Ovary (tissue), 3 donors: ENCODE data around the gene DNMBP.

Source experiments
- CTCF ChIP-seq, 3 donors: fragments of 450-650 bp in 2 of 3; fragments of 200-600 bp in 1 of 3; IDR thresholded peaks; one replicate each; pipeline versions ENCODE4 v1.5.1 to v1.8.0; 2016 to 2022; ENCODE audit warnings: antibody characterized with exemption in 3 of 3, mild to moderate bottlenecking in 1 of 3
- EP300 ChIP-seq: sonication (generic); formaldehyde crosslinking; IDR thresholded peaks from one replicate; pipeline ENCODE4 v1.6.1; 2017; ENCODE audit warnings: antibody characterized with exemption
- POLR2A ChIP-seq: fragments of 450-650 bp; IDR thresholded peaks from one replicate; pipeline ENCODE4 v1.6.1; 2017; ENCODE audit warnings: antibody characterized with exemption, mild to moderate bottlenecking, moderate library complexity
- donor health status: DM: no; HTN: no; CAD: no.

GRCh38 chr10:99973190-99973589, 36.6 kb downstream of the DNMBP start:
- TF ChIP-seq CTCF (IDR thresholded peaks at IDR 0.05): no peak
- TF ChIP-seq EP300: no peak
- no peak for TF ChIP-seq POLR2A
